SK-N-SH (cell line): ENCODE data around the gene ZFP36. TPM values are rescaled to one million over a fixed set of nuclear protein-coding genes. Genes with fewer than 3 reads are reported as not detected.

Source experiments
- CTCF ChIA-PET: fragments of 300-600, 350-600 bp; formaldehyde crosslinking; extraction: SDS; loops from one replicate; lab custom pipeline; 2021; lab: Yijun Ruan, JAX
- POLR2A ChIA-PET: fragments of 350-600 bp; sonication (Branson Sonifier 250); formaldehyde crosslinking; extraction: SDS; loops from one replicate; lab custom pipeline; 2020; ENCODE audit warnings: antibody characterized with exemption, inconsistent platforms; lab: Yijun Ruan, JAX
- DNase-seq: peaks from one replicate; pipeline ENCODE4 v3.0.0; 2012
- H2AFZ ChIP-seq: fragments of 200-600 bp; sonication (generic); 2 replicates; pipeline ENCODE4 v1.8.1; 2016; ENCODE audit warnings: antibody characterized with exemption, mild to moderate bottlenecking, low read depth
- H3F3A ChIP-seq: fragments of 200-600 bp; sonication (generic); replicated peaks from 2 replicates; pipeline ENCODE3; 2016; ENCODE audit warnings: antibody characterized with exemption, mild to moderate bottlenecking; ENCODE audit not compliant: insufficient read depth
- H3K27ac ChIP-seq, 2 experiments: fragments of 200-500 bp in 1 of 2; fragments of 200-600 bp in 1 of 2; sonication (Bioruptor generic) in 1 of 2; sonication (generic), shearing (Covaris generic) in 1 of 2; 2 replicates each; pipeline versions ENCODE4 v1.5.1 to v1.6.1; 2014 to 2016; ENCODE audit warnings: low read depth in 2 of 2, inconsistent platforms in 1 of 2, low read length in 1 of 2, mild to moderate bottlenecking in 1 of 2, mixed read lengths in 1 of 2
- H3K27me3 ChIP-seq: fragments of 200-600 bp; sonication (generic), shearing (Covaris generic); 2 replicates; pipeline ENCODE4 v1.6.1; 2016; ENCODE audit warnings: mixed run types; ENCODE audit not compliant: insufficient read depth
- H3K36me3 ChIP-seq, 2 experiments: fragments of 200-500 bp in 1 of 2; fragments of 200-600 bp in 1 of 2; sonication (Bioruptor generic) in 1 of 2; sonication (generic) in 1 of 2; replicated peaks in 1 of 2; 2 replicates each; pipeline versions ENCODE3 to v1.5.1; 2014 to 2016; ENCODE audit warnings: low read length in 1 of 2, mild to moderate bottlenecking in 1 of 2; ENCODE audit not compliant: insufficient read depth in 2 of 2, control insufficient read depth in 1 of 2
- H3K4me1 ChIP-seq, 2 experiments: fragments of 200-500 bp in 1 of 2; fragments of 200-600 bp in 1 of 2; sonication (Bioruptor generic) in 1 of 2; sonication (generic), shearing (Covaris generic) in 1 of 2; 2 replicates each; pipeline versions ENCODE4 v1.5.1 to v1.6.1; 2014 to 2016; ENCODE audit warnings: low read depth in 1 of 2, low read length in 1 of 2, mixed run types in 1 of 2; ENCODE audit not compliant: insufficient read depth in 2 of 2, control insufficient read depth in 1 of 2
- H3K4me2 ChIP-seq: fragments of 200-600 bp; sonication (generic), shearing (Covaris generic); 2 replicates; pipeline ENCODE4 v1.6.1; 2017; ENCODE audit warnings: mixed run types
- H3K4me3 ChIP-seq, 2 experiments: fragments of 200-500 bp in 1 of 2; fragments of 200-600 bp in 1 of 2; sonication (Bioruptor generic) in 1 of 2; sonication (generic), shearing (Covaris generic) in 1 of 2; 2 replicates each; pipeline versions ENCODE4 v1.5.1 to v1.8.1; 2014 to 2016; ENCODE audit warnings: low read depth in 2 of 2, inconsistent platforms in 1 of 2, low read length in 1 of 2, mild to moderate bottlenecking in 1 of 2, mixed read lengths in 1 of 2, moderate library complexity in 1 of 2
- H3K79me2 ChIP-seq: fragments of 200-600 bp; sonication (generic); 2 replicates; pipeline ENCODE4 v1.8.1; 2017; ENCODE audit warnings: mild to moderate bottlenecking; ENCODE audit not compliant: insufficient read depth
- H3K9ac ChIP-seq: fragments of 200-600 bp; sonication (generic); 2 replicates; pipeline ENCODE4 v1.6.1; 2017; ENCODE audit warnings: mixed run types
- H3K9me2 ChIP-seq: fragments of 200-600 bp; sonication (generic); 2 replicates; pipeline ENCODE4 v1.6.1; 2017; ENCODE audit warnings: mixed run types
- H3K9me3 ChIP-seq: fragments of 200-600 bp; sonication (generic); 2 replicates; pipeline ENCODE4 v1.6.1; 2017; ENCODE audit warnings: mixed run types, mild to moderate bottlenecking, moderate library complexity
- H4K20me1 ChIP-seq: fragments of 200-600 bp; sonication (generic); 2 replicates; pipeline ENCODE4 v1.6.1; 2017; ENCODE audit warnings: mild to moderate bottlenecking, mixed run types; ENCODE audit not compliant: insufficient read depth
- ELF1 ChIP-seq: IDR thresholded peaks from 2 replicates; pipeline ENCODE4 v1.4.0; 2012
- EZH2phosphoT487 ChIP-seq: fragments of 200-600 bp; sonication (generic); IDR thresholded peaks from 2 replicates; pipeline ENCODE4 v1.6.1; 2017; ENCODE audit warnings: low read depth, mixed run types, mild to moderate bottlenecking, antibody characterized with exemption, moderate library complexity, borderline replicate concordance
- FOXM1 ChIP-seq: IDR thresholded peaks from 2 replicates; pipeline ENCODE4 v1.4.0; 2012; ENCODE audit warnings: low read depth, mild to moderate bottlenecking
- GABPA ChIP-seq: IDR thresholded peaks from 2 replicates; pipeline ENCODE4 v1.4.0; 2012; ENCODE audit warnings: low read depth, mild to moderate bottlenecking
- GATA2 ChIP-seq: sonication (generic); formaldehyde crosslinking; IDR thresholded peaks from 2 replicates; pipeline ENCODE4 v1.5.0; 2020; ENCODE audit warnings: mild to moderate bottlenecking, missing genetic modification reagents
- JUND ChIP-seq: IDR thresholded peaks from 2 replicates; pipeline ENCODE4 v1.4.0; 2012
- MEF2A ChIP-seq: IDR thresholded peaks from 2 replicates; pipeline ENCODE4 v1.4.0; 2012; ENCODE audit warnings: low read depth, borderline replicate concordance
- MXI1 ChIP-seq: IDR thresholded peaks from 2 replicates; pipeline ENCODE4 v1.6.1; 2012; ENCODE audit warnings: mild to moderate bottlenecking, low read depth, low read length, improper control_type of control experiment
- RCOR1 ChIP-seq: fragments of 150-350 bp; IDR thresholded peaks from 2 replicates; pipeline ENCODE4 v1.6.1; 2017; ENCODE audit warnings: antibody characterized with exemption, low read length
- REST ChIP-seq: IDR thresholded peaks from 2 replicates; pipeline ENCODE4 v1.6.1; 2012; ENCODE audit warnings: mild to moderate bottlenecking, low read depth, low read length, moderate library complexity
- RFX5 ChIP-seq: IDR thresholded peaks from 2 replicates; pipeline ENCODE4 v1.6.1; 2012; ENCODE audit warnings: mild to moderate bottlenecking, improper control_type of control experiment, low read length
- SIN3A ChIP-seq: IDR thresholded peaks from 2 replicates; pipeline ENCODE4 v1.6.1; 2012; ENCODE audit warnings: low read depth, mild to moderate bottlenecking, low read length, moderate library complexity, borderline replicate concordance
- SMC3 ChIP-seq: IDR thresholded peaks from 2 replicates; pipeline ENCODE4 v1.6.1; 2012; ENCODE audit warnings: low read depth, low read length, improper control_type of control experiment
- TCF12 ChIP-seq: IDR thresholded peaks from 2 replicates; pipeline ENCODE4 v1.4.0; 2012
- WGBS: methylation state at CpG from one replicate; pipeline ENCODE4 v1.1.6; 2017; ENCODE audit warnings: low lambda C conversion rate; 5-methylcytosine and 5-hydroxymethylcytosine counted together
- polyA plus RNA-seq, 3 experiments: library from polyadenylated mRNA; depleted of rRNA; stranded (reverse); fragments of >200 nt; gene quantifications; 2 replicates each; pipeline ENCODE4 v1.2.3, GENCODE V29; 2012
- TF ChIP-seq, protein P1 (sequence below): fragments of 150-350 bp; IDR thresholded peaks from 2 replicates; pipeline ENCODE4 v1.6.1; 2016; ENCODE audit warnings: mild to moderate bottlenecking, low read depth, low read length
- TF ChIP-seq, protein P2 (sequence below): IDR thresholded peaks from 2 replicates; pipeline ENCODE4 v1.4.0; 2012; ENCODE audit warnings: low read depth
- TF ChIP-seq, protein P3 (sequence below): fragments of 200-600 bp; sonication (generic); IDR thresholded peaks from 2 replicates; pipeline ENCODE4 v1.6.1; 2017; ENCODE audit warnings: antibody characterized with exemption, mild to moderate bottlenecking, moderate library complexity

ZFP36 gene
- polyA plus RNA-seq, 1 of the 3 experiments (the other 2 are of a cell fraction), result 49.3 TPM

GRCh38 chr19:39411081-39411831 lies 4.6 kb downstream of the ZFP36 start:
- peaks cover 29% of the 10 kb centered on the region for H4K20me1 ChIP-seq
- peaks cover 64% of the 10 kb centered on the region for H3K79me2 ChIP-seq
- no peak overlapping the region for H2AFZ ChIP-seq
- peaks cover 3 to 7% of the 10 kb centered on the region in 2 experiments for H3K36me3 ChIP-seq
- H3K9ac ChIP-seq, result peak overlapping the region; percentile 43
- TF ChIP-seq GATA2 (CRISPR knock-in tag), result no peak
- no peak for TF ChIP-seq RFX5
- TF ChIP-seq TCF12, result no peak
- no peak for TF ChIP-seq ELF1
- TF ChIP-seq, protein P1, sequence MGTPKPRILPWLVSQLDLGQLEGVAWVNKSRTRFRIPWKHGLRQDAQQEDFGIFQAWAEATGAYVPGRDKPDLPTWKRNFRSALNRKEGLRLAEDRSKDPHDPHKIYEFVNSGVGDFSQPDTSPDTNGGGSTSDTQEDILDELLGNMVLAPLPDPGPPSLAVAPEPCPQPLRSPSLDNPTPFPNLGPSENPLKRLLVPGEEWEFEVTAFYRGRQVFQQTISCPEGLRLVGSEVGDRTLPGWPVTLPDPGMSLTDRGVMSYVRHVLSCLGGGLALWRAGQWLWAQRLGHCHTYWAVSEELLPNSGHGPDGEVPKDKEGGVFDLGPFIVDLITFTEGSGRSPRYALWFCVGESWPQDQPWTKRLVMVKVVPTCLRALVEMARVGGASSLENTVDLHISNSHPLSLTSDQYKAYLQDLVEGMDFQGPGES, result no peak
- TF ChIP-seq MEF2A, result no peak
- TF ChIP-seq FOXM1, result no peak
- TF ChIP-seq SIN3A, result no peak
- no peak for TF ChIP-seq EZH2phosphoT487
- TF ChIP-seq MXI1, result no peak
- TF ChIP-seq REST, result no peak
- TF ChIP-seq, protein P2, sequence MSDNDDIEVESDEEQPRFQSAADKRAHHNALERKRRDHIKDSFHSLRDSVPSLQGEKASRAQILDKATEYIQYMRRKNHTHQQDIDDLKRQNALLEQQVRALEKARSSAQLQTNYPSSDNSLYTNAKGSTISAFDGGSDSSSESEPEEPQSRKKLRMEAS, result no peak
- no peak for TF ChIP-seq GABPA
- TF ChIP-seq, protein P3, sequence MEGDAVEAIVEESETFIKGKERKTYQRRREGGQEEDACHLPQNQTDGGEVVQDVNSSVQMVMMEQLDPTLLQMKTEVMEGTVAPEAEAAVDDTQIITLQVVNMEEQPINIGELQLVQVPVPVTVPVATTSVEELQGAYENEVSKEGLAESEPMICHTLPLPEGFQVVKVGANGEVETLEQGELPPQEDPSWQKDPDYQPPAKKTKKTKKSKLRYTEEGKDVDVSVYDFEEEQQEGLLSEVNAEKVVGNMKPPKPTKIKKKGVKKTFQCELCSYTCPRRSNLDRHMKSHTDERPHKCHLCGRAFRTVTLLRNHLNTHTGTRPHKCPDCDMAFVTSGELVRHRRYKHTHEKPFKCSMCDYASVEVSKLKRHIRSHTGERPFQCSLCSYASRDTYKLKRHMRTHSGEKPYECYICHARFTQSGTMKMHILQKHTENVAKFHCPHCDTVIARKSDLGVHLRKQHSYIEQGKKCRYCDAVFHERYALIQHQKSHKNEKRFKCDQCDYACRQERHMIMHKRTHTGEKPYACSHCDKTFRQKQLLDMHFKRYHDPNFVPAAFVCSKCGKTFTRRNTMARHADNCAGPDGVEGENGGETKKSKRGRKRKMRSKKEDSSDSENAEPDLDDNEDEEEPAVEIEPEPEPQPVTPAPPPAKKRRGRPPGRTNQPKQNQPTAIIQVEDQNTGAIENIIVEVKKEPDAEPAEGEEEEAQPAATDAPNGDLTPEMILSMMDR, result no peak
- no peak for TF ChIP-seq SMC3
- no peak for TF ChIP-seq RCOR1
- TF ChIP-seq JUND, result no peak
- TF ChIP-seq, all 33 proteins: peak for 0
- peak overlapping the region; percentile 74 to 91 for H3K27ac ChIP-seq
- H3K27me3 ChIP-seq, result no peaks in the 10 kb centered on the region
- no peaks in the 10 kb centered on the region for H3K9me2 ChIP-seq
- 41% methylated on average over 9 of the region's 9 CpGs for WGBS
- peaks cover 33% of the 10 kb centered on the region for H3F3A ChIP-seq
- ChIA-PET POLR2A (interaction anchor here (0.6 to 1.8 kb wide), 3 partner anchors 13 to 25 kb away, joined by 3 to 14 read pairs (median 4); partner anchors contain the start of gene RPS16), CTCF (interaction anchor here (0.6 to 5.1 kb wide), 19 partner anchors 9 to 289 kb away, joined by 3 to 106 read pairs (median 6); partner anchors contain the start of genes EID2B, MED29, PAF1 and RPS16)
- H3K9me3 ChIP-seq, result no peaks in the 10 kb centered on the region
- peaks cover 29 to 44% of the 10 kb centered on the region in 2 experiments; a peak in 3 of 4 replicates for H3K4me1 ChIP-seq
- peak overlapping the region; percentile 92 for H3K4me2 ChIP-seq
- H3K4me3 ChIP-seq, result peak overlapping the region; percentile 66 to 92; a peak in 3 of 4 replicates
- no peak for DNase-seq
